ENCODE data around the gene PLA2G1B.

- TF ChIP-seq CTCF (IDR thresholded peaks at IDR 0.05) (no peak), POLR2A (IDR thresholded peaks at IDR 0.05) (no peak)
These were observed 31.5 kb upstream of the PLA2G1B start for GRCh38 chr12:120359128-120359527.

Measured in lower leg skin (tissue), 3 donors.